GM19467 (cell line): ENCODE data around the gene APOOL.
"Not testable (repeated sequence)": the region's sequence is repeated elsewhere in the genome, so short reads cannot be mapped to it uniquely, and the experiment has no call there.

Experiments used
- ATAC-seq: cut with Tn5 transposase; IDR thresholded peaks from one replicate; pipeline ENCODE4 v1.9.1; 2021; ENCODE audit warnings: mild to moderate bottlenecking, moderate library complexity; ENCODE audit not compliant: unreplicated experiment

APOOL gene

GRCh38 chrX:85003655-85004244 lies at the start of gene APOOL:
TSS of gene APOOL (plus strand) at chrX:85003877. CDS start at chrX:85003913, 36 bp downstream.
- ATAC-seq, result peak; percentile 97

- ATAC-seq, result no peak
Observed at GRCh38 chrX:84956304-84956703, 47.4 kb upstream of the APOOL start.

GRCh38 chrX:84974803-84975202 lies 28.9 kb upstream of the APOOL start:
- no peak for ATAC-seq

- ATAC-seq, result not testable (repeated sequence)
Observed at GRCh38 chrX:84991739-84992138, 11.9 kb upstream of the APOOL start.

GRCh38 chrX:84993150-84993549 lies 10.5 kb upstream of the APOOL start:
- ATAC-seq, result no peak

GRCh38 chrX:85001344-85001743 lies 2.3 kb upstream of the APOOL start:
- ATAC-seq, result no peak

GRCh38 chrX:85004255-85004654 lies 578 bp downstream of the APOOL start:
- no peak for ATAC-seq

- no peak for ATAC-seq
Observed at GRCh38 chrX:85012098-85012497, 8.4 kb downstream of the APOOL start.

- ATAC-seq, result not testable (repeated sequence)
Observed at GRCh38 chrX:85015351-85015750, 11.7 kb downstream of the APOOL start.

- ATAC-seq, result no peak
Observed at GRCh38 chrX:85017721-85018120, 14.0 kb downstream of the APOOL start.

GRCh38 chrX:85018471-85018870 lies 14.8 kb downstream of the APOOL start:
- ATAC-seq, result no peak

GRCh38 chrX:85020216-85020615 lies 16.5 kb downstream of the APOOL start:
- no peak for ATAC-seq

- no peak for ATAC-seq
Observed at GRCh38 chrX:85024044-85024443, 20.4 kb downstream of the APOOL start.

GRCh38 chrX:85024562-85024961 lies 20.9 kb downstream of the APOOL start:
- no peak for ATAC-seq

GRCh38 chrX:85026170-85026569 lies 22.5 kb downstream of the APOOL start:
- ATAC-seq, result no peak

- ATAC-seq, result no peak
Observed at GRCh38 chrX:85029043-85029442, 25.4 kb downstream of the APOOL start.

GRCh38 chrX:85031505-85031904 lies 27.8 kb downstream of the APOOL start:
- no peak for ATAC-seq

GRCh38 chrX:85037114-85037513 lies 33.4 kb downstream of the APOOL start:
- no peak for ATAC-seq

GRCh38 chrX:85051627-85052026 lies 48.0 kb downstream of the APOOL start:
- no peak for ATAC-seq

GRCh38 chrX:85052205-85052604 lies 48.5 kb downstream of the APOOL start:
- ATAC-seq, result no peak

- no peak for ATAC-seq
Observed at GRCh38 chrX:85052636-85053343, 49.1 kb downstream of the APOOL start.

GRCh38 chrX:85065512-85066198 lies 62.0 kb downstream of the APOOL start:
- no peak for ATAC-seq
